RWPE2 (cell line): Measurements from ENCODE around the gene KLHL15.

Experiments
- ATAC-seq: fragments of 200-7000 bp; cut with Tn5 transposase; 3 replicates; pipeline ENCODE4 v1.9.1; 2021; ENCODE audit warnings: low read depth
- DNase-seq: peaks from one replicate; pipeline ENCODE4 v3.0.0-alpha.2; 2020; ENCODE audit warnings: low spot score
- H3K27ac ChIP-seq: fragments of 450-650 bp; 2 replicates; pipeline ENCODE4 v1.5.1; 2017; ENCODE audit warnings: mild to moderate bottlenecking; ENCODE audit not compliant: poor library complexity, severe bottlenecking
- H3K27me3 ChIP-seq: fragments of 250-450 bp; sonication (Bioruptor Pico); 2 replicates; pipeline ENCODE4 v1.5.1; 2021; ENCODE audit warnings: mild to moderate bottlenecking, moderate library complexity; ENCODE audit not compliant: insufficient read depth, poor library complexity, severe bottlenecking
- H3K36me3 ChIP-seq: fragments of 250-450 bp; sonication (Bioruptor Pico); 2 replicates; pipeline ENCODE4 v1.5.1; 2020; ENCODE audit warnings: low read depth, mild to moderate bottlenecking, moderate library complexity
- H3K4me1 ChIP-seq: fragments of 250-450 bp; sonication (Bioruptor Pico); 2 replicates; pipeline ENCODE4 v1.5.1; 2021; ENCODE audit warnings: mild to moderate bottlenecking, moderate library complexity; ENCODE audit not compliant: insufficient read depth, poor library complexity, severe bottlenecking
- H3K4me3 ChIP-seq: fragments of 250-450 bp; sonication (Bioruptor Pico); 2 replicates; pipeline ENCODE4 v1.5.1; 2021; ENCODE audit warnings: mild to moderate bottlenecking, moderate library complexity; ENCODE audit not compliant: severe bottlenecking
- H3K9me3 ChIP-seq: fragments of 250-450 bp; sonication (Bioruptor Pico); 2 replicates; pipeline ENCODE4 v1.5.1; 2021; ENCODE audit warnings: mild to moderate bottlenecking, moderate library complexity; ENCODE audit not compliant: severe bottlenecking
- CTCF ChIP-seq: fragments of 450-650 bp; IDR thresholded peaks from one replicate; pipeline ENCODE4 v1.5.1; 2017; ENCODE audit warnings: mild to moderate bottlenecking, moderate library complexity; ENCODE audit not compliant: poor library complexity, severe bottlenecking

KLHL15 gene

GRCh38 chrX:23945206-23945605 is 81.8 kb downstream of the KLHL15 start:
- Histone ChIP-seq H3K4me3 (no peak overlapping the region), H3K4me1 (no peaks in the 10 kb centered on the region), H3K9me3 (no peaks in the 10 kb centered on the region), H3K27me3 (no peaks in the 10 kb centered on the region), H3K27ac (no peak overlapping the region), H3K36me3 (no peaks in the 10 kb centered on the region)
- no peak for TF ChIP-seq CTCF
- ATAC-seq (no peak), DNase-seq (no peak)

DNA sequence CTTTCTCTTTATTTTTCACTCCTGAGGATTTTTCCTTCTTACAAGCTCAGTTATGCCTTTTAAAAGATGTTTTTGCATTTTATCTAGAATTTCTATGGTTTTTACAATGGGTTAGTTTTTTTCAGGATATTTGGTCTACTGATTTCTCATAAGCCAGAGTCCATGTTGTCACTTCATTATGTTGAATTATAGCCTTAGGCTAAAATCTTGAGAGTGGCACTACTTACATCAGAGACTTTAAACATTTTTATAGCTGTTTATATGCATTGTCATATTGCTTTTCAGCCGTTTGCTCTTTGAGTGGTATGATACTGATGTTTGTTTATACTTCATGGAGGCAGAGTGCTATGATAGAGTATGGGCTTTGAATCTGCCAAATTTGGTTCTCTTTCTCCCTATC is 82.8 kb downstream of the KLHL15 start:
- Histone ChIP-seq H3K4me3 (no peak overlapping the region), H3K9me3 (no peaks in the 10 kb centered on the region), H3K27me3 (no peaks in the 10 kb centered on the region), H3K36me3 (no peaks in the 10 kb centered on the region), H3K4me1 (no peaks in the 10 kb centered on the region), H3K27ac (no peak overlapping the region)
- no peak for ATAC-seq
- no peak for DNase-seq
- TF ChIP-seq CTCF = no peak

DNA sequence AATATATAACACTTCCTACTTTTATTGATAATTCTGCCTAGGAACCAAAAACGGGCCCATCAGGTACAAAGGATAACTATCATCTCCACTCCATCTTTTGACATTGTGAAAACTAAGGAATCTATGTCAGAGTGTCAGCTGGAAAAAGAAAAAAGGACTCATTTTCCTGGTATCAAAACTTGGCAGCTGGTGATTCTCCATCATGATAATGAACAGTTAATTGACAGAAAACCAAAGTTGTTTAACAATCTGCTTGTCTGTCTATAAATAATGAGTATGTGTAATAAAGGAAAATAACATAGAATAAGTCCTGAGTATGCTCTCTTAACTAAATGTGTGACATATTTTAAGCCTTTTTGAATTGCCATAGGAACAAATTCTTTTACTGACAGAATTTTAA is 87.8 kb downstream of the KLHL15 start:
- no peak overlapping the region for H3K27ac ChIP-seq

DNA sequence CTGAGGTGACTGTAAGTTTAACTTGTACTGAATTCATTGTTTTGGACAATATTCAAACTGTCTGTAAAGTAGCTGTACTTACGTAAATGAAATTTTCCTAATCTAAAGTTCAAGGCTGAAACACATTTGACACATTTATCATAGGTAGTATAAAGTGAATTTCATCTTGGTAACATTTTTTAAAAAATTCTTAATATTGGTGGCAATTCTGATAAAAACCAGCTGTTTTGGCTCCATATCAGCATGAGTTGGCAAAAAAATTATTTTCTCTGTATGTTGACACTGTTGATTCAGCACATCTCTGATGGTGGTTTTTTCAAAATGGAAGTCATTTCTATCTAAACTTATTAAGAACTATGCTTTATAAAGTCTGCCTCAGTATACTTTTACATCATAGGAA is 88.3 kb downstream of the KLHL15 start:
- Histone ChIP-seq H3K27ac (no peak overlapping the region), H3K9me3 (no peaks in the 10 kb centered on the region), H3K36me3 (no peaks in the 10 kb centered on the region), H3K4me1 (no peaks in the 10 kb centered on the region), H3K27me3 (no peaks in the 10 kb centered on the region), H3K4me3 (no peak overlapping the region)
- no peak for ATAC-seq
- TF ChIP-seq CTCF = no peak
- no peak for DNase-seq

More for the DNA sequence above, 87.8 kb downstream of the KLHL15 start:
- H3K9me3 ChIP-seq = no peaks in the 10 kb centered on the region
- H3K4me3 ChIP-seq = no peak overlapping the region
- no peaks in the 10 kb centered on the region for H3K27me3 ChIP-seq
- no peak for TF ChIP-seq CTCF
- no peaks in the 10 kb centered on the region for H3K36me3 ChIP-seq
- ATAC-seq = no peak
- DNase-seq = no peak
- H3K4me1 ChIP-seq = no peaks in the 10 kb centered on the region

- Histone ChIP-seq H3K4me1 (no peaks in the 10 kb centered on the region), H3K27ac (no peak overlapping the region), H3K4me3 (no peak overlapping the region), H3K36me3 (no peaks in the 10 kb centered on the region), H3K27me3 (no peaks in the 10 kb centered on the region), H3K9me3 (no peaks in the 10 kb centered on the region)
- no peak for TF ChIP-seq CTCF
- no peak for ATAC-seq
- DNase-seq = no peak
These were observed 89.9 kb downstream of the KLHL15 start for GRCh38 chrX:23937100-23937499.
